ELF-1 (cell line): ENCODE results near the gene STK32B.
A peak's percentile ranks its signal among the peaks of the same experiment; 100 is the strongest.
"Not testable (repeated sequence)": the region's sequence is repeated elsewhere in the genome, so short reads cannot be mapped to it uniquely, and the experiment has no call there.

ENCODE experiments used
- DNase-seq: peaks from one replicate; pipeline ENCODE4 v3.0.0-alpha.2; 2016; ENCODE audit warnings: low read depth, low spot score

STK32B gene

DNA sequence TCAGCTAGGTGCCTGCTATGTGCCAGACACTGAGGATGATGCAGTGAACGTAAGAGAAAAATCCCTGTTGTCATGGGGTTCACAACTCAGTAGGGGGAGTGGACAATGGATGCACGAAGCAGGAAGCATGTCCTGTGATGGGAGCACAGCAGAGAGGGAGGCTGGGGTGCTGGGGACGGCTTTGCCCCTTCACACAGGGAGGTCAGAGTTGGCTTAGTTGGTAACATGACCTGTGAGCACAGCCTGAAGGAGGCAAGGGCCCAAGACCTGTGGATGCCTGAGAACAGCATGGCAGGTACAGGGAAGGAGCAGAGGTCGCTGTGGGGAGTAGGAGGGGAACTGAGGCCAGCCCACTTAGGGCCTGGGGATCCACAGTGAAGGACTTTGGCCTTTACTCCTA, 109.4 kb downstream of the STK32B start:
- DNase-seq: no peak

DNA sequence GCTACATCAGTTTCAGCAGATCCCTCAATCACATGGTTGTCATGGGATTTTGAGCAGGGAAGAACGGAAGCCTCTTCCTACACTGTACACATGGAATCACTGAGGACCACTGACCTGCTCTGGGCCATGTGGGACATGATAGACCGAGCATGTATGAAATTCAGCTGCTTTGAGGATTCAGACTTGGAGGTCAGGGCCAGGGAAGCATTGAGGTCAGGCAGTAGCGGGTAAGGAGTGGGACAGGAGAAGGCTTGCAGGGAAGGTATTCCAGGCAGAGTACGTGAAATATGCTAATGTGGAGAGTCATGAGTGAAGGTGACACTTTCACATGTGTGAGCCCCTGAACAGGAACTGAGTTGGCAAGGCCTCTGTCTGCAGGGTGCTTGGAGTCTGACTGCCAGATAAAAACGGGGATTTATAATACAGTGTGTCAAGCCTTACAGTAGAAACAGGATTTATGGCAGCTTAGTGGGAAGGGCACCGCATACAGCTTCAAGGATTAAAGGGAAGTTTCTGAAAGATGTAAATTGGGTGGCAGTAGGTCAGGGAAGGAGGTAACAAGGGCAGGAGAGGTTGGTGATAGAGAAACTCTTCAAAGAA, 111.7 kb downstream of the STK32B start:
- no peak for DNase-seq

DNA sequence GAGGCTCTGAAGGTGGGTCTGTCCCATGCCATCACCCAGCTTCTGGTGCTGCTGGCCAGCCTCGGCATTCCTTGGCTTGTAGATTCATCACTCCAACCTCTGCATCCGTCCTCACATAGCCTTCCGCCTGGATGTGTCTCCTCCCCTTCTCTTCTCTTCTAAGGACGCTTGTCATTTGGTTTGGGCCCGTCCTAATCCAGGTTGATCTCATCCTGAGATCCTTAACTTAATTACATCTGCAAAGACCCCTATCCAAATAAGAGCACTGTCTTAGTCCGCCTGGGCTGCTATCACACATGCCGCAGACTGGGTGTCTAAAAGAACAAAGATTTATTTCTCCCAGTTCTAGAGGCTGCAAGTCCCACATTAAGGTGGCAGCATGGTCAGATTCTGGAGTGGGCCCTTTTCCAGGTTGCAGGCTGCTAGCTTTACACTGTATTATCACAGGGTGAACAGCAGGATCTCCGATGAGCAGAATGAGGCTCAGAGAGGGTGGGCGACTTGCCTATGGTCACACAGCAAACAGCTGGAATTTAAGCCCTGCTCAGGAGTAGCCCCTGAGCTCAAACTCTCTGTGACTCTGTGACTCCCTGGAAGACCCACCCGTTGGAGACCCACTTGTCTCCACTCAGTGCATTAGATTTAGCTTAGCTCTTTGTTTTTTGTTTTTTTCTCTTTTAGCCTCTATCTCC, 113.1 kb downstream of the STK32B start:
- DNase-seq: no peak

DNA sequence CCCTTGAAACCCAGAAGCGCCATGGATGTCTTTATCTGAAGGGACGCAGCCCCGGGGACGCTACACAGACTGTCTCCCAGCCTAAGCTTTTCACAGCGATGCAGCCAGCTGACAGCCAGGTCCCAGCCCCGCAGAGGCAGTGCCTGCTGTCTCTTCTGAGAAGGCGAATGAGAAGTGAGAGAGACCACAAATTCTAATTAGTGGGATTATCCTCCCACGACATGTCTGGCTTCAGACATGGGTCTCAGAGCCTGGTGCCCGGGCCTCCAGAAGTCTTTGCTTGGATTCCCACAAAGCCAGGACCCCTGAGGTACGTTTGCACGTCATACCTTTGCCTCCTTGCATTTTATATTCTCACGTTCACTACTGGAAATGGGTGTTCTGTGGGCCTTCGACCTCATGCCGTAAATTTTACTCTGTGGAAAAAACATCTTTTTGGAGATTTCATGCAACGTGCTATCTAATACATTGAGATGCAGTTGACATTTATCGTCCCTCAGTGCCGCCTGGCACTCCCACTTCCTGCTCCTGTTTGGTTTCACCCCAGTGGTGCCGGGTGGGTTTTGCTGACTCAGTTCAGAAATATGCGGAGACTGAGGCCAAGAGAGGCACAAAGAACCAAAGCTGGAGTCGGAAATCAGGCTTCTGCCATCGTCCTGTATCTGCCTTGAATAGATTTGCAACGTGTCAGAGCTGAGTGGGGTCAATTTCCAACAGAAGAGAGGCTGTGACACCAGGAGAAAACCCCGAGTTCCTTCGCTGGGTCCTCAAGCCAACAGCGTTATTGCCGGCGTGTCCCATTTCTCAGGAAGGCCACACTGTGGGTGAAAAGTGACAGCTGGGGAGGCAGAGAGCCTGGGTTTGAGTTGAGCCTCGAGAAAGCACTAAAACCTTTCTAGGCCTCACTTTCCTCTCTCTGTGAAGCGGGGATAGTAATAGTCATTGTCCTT, 114.4 kb downstream of the STK32B start:
- DNase-seq: peak; percentile 19

DNA sequence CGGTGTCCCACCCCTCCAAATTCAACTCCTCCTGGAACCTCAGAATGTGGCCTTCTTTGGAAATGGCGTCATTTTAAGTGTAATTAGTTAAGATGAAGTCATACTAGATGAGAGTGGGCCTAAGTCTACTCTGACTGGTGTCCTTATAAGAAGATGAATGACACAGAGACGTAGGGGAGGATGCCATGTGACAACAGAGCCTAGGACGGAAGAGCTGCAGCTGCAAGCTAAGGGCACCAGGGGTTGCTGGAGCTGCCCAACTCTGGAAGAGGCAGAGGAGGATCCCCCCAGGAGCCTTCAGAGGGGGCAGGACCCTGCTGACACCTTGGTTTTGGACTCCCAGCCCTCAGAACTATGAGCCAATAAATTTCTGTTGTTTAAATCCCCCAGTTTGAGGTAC, 115.1 kb downstream of the STK32B start:
- no peak for DNase-seq

DNA sequence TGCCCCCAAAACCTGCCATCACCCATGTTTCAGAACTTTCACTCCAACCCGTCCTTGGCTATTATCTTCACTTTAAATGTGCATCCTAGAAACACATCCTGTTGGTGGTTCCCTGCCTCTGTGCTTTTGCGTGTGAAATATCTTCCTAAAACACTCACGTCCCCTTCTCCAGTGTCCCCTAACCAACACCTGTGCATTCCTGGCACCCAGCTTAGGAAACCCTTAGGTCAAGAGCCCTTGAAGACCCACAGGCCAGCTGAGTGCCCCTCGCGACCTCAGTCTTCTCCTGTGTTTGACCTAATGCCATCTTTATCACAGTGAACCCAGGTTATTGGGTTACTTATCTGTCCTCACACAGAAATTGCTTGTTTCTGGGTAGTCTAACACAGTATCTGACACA, 117.6 kb downstream of the STK32B start:
- DNase-seq: no peak

DNA sequence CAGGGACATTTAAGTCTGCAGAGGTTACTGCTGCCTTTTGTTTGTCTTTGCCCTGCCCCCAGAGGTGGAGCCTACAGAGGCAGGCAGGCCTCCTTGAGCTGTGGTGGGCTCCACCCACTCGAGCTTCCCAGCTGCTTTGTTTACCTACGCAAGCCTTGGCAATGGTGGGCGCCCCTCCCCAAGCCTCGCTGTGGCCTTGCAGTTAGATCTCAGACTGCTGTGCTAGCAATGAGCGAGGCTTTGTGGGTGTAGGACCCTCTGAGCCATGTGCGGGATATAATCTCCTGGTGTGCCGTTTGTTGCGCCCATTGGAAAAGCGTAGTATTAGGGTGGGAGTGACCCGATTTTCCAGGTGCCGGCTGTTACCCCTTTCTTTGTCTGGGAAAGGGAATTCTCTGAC, 124.6 kb downstream of the STK32B start:
- DNase-seq: not testable (repeated sequence)

DNA sequence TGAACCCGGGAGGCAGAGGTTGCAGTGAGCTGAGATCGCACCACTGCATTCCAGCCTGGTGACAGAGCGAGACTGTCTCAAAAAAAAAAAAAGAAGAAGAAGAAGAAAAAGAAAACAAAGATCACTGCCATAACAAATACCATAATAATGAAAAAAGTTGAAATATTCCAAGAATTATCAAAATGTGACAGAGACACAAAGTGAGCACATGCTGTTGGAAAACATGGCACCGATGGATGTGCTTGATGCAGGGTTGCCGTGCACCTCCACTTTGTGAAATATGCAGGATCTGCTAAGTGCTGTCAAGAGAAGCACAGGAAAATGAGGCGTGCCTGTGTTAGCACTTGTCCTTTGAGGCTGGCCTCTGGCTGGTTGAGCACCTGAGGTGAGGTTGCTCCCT, 133.3 kb downstream of the STK32B start:
- DNase-seq: no peak

DNA sequence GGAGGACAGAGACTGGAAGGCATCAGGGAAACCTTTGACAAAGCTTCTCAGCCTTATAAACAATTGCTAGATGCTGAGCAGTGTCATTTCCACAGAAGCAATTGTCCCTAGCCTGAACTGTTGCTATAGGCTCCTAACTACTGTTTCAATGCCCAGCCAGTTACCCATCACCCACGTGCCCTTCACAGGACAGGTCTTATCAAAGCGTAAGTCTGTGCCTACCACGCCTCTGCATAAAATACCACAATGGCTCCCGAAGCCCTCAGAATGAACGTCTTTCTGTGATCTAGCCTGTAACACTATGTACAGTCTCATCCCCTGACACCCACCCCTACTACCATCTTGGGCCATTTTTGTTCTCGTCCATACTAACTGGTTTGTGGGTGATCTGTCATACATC, 134.3 kb downstream of the STK32B start:
- DNase-seq: no peak

DNA sequence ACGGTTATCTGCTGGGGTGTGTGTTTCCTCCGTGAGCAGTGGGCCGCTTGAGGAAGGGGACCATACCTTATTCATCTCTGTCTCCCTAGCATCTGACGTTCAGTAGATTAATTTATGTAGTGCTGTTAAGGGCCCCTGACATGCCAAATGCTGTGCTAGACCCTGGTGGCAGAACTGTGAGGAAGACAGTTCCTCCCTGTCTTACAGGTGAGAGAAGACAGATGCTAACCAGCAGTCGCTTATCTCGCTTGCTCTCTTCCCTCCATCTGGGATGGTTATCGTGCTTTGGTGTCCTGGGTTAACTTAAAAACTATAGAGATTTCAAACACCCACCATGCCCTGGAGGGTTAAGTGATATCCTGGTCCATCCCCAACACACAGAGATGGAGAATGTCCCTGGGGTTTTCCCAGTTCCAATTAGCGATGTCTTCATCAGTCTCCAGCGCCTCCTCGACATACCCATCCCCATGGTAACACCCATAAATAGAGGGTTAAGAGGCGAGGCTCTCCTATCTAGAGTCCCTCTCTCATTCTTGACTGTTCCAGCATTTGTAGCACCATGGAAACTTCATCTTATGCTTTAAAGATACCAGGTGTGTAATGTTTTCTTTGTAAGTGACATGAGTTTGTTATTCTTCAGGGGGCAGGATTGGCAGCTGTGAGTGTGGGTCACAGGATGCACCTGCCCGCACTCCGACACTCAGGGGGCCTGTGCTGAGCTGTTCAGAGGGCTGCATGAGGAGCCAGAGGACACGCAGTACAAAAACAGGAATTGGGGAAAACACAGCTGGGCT, 135.2 kb downstream of the STK32B start:
- DNase-seq: no peak

DNA sequence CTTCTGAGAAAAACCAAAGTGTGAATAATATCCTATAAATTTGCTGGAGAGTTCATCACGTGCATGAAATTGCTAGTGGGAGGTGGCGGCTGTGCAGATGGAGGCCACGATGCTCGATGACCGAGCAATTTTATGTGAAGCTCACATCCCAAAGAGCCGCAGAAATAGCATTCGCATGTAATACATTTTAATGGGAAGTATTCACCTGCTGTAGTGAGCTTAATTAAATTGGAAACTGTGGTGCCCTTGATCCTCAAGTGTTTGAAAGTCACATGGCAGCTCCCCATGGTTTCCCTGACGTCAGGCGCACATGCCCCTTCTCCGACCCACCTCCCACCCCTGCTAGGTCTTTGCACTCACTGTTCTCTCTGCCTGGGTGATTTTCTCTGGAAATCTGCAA, 136.8 kb downstream of the STK32B start:
- no peak for DNase-seq

DNA sequence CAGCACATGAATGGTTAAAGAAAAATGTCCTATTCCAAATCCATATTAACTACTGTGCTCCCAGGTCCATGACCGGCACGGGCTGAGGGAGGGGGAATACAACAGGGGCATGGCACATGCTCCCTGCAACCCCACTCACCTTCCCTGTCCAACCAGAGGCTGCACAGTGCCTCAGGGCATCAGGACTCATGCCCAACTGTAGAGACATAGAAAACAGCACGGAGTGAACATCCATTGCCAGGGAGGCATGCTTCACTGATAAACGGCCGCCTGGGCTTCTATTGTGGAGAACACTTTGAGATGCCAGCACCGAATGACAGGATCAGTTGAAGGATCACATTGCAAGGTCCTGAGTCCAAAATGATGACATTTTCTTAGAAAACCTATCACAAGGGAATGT, 140.6 kb downstream of the STK32B start:
- no peak for DNase-seq

DNA sequence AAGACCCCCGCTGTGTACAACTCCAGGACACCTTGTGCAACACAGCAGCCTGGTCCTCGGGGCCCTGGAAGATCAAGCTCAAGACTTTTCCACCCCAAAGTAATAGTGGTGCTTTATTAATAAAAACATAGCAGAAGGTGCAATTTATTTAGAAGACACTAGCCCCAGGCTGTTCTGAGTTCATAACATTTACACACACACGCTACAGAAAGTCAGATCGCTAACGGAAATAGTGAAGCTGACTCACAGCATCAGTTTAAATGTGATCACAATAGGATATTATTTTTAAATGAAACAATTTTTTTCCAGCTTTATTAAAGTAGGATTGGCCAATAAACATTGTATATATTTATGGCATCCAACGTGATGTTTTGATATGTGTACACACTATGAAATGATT, 141.0 kb downstream of the STK32B start:
- no peak for DNase-seq

DNA sequence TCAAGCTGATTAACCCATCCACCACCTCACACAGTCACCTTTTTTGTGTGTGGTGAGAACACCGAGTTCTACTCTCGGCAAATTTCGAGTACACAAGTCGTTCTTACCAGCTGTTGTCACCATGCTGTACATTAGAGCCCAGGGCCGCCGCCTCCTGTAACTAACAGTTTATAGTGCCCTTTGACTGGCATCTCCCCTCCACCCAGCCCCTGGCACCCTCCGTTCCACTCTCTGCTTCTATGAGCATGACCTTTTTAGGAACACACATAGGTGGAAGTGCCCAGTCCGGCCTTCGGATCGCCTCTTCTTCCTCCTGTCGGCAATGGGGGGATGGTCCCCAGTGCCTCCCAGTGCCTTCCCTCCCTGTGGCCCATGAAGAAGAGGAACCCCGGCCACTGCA, 141.4 kb downstream of the STK32B start:
- DNase-seq: no peak

DNA sequence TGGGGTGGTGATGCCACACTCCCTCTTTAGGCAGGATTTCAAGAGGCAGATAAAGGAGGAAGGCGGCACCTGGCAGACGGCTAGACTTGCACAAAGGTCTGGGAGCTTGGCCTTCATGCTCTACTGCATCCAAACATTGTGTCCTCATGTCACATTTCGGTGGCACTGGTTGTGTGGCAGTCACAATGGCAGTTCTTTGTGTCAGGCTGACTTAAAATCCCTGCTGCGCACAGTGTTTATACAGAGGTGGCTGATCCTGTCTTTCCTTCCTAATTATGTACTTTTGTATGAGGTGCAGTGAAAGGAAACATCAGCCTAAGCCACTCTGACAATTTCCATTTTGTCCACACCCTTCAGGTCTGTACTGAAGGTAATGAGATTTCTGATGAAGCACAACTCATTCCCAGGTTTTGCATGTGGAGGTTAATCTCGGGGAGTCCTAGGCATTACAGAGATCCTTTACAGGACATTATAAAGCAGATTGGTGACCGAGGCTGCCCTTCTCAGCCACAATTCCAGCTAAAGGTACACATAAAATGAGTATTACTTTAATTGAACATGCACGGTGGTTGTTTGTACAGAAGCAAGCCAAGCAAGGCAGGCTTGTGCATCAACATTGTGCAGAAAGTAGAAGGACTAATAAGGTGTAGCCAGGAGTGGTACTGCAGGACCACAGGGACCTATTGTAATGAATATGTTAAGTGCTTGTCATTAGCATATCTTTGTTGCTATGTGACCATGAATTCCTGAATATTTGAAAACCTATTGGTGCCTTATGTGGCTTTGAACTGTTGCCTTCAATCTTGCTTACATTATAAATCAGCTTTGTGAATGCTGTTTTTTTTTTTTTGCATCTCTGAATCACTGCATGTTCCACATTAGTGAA, 147.6 kb downstream of the STK32B start:
- no peak for DNase-seq

DNA sequence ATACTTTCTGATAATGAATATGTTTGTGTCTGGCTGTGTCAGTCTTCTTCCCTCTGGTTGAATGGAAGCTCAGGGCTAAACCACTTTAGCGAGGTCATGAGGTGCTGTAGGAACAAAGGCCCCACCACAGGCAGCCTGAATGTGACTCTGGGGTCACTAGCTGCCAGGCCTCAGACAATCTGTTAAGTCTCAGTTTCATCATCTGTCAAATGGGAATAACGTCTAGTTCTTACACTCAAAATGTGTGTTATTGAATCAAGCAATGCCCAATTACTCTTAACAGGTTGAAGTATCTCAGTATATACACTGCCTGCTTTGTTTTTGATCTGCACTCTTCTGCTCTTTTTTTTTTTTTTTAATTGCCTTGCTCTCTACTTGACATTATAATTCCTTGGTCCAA, 148.6 kb downstream of the STK32B start:
- DNase-seq: no peak

DNA sequence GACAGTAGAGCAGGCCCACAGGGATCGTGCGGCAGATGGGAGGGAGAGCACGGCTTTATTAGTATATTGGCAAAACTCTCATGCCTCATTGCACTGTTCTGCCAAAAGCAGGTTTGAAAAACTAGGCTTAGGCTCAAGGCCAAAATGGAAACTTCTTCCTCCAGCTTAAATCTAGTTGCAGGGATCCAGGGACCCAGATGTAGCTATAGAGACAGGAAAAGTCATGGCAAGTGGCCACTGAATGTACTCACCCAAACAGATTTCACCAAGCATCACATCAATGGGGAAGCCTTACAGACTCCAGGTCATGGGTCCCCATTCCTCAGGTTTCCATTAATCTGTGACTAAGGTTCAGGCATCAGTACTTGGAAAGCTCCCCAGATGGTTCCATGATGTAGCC, 149.2 kb downstream of the STK32B start:
- no peak for DNase-seq

DNA sequence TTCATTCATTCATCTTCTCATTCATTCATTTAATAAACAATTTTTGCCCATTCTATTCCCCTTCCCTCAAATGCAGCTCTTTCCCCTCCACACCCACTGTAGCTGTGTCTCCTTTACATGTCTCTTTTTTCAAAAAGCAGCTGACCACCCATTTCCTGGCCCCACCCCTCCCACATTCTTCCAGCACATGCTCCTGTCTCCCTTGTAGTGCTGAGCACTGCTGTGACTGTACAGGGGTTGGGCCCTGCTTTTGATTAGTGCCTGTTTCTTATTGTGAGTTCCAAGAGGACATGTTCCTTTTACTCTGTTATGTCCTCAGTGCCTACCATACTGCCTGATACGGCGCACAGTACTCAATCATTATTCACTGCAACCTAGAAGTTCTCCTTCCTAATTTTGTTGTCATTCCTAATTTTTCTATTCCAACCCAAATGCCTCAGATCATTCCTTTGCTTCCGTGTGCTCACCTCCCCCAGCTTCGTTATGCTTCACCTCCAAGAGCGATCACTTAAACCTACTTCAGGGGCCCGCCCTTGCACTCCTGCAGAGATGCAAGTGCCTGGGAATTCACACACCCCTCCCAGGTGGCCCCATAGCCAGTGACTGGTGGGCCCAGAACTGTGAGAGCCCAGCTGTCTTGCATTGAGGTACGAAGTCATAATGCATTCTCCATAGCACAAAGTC, 152.2 kb downstream of the STK32B start:
- DNase-seq: no peak

DNA sequence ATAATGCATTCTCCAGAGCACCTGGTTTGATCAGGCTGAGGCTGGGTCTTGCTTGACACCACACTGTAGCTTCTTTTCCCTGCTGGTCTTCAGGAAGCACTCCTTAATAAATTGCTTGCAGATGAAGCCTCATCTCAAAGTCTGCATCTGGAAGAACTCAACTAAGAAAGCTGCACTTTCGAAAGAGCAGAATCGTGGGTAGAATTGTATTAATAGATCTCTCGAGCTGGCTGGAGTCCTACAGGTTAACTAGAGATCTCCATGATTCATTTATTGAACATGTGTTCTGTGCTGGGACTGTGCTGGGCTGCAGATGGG, 152.7 kb downstream of the STK32B start:
- no peak for DNase-seq

DNA sequence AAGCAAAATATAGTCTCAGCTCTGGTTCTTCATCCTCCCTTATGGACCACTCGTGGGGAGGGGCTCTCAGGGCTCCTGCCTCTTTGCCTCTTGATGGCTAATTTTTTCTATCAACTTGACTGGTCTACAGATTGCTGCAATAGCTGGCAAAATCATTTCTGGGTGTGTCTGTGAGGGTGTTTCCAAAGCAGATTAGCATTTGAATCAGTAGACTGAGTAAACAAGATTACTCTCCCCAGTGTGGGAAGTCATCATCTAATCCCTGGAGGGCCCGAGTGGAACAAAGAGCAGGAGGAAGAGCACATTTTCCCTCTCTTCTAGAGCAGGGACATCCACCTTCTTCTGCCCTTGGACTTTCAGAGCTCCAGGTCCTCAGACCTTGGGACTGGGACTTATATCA, 153.5 kb downstream of the STK32B start:
- peak; percentile 4 for DNase-seq
